ENCODE data around the gene FRY. TPM values are rescaled to one million over a fixed set of nuclear protein-coding genes. Genes with fewer than 3 reads are reported as not detected.

The FRY gene
- total RNA-seq, 4 donors from 2014 or later, result 21.1 to 89.7 (median 34.4) TPM

- ATAC-seq (ENCODE audit: low FRiP score) (no peak), DNase-seq (ENCODE audit: low spot score) (no peak)
- TF ChIP-seq, protein P1, sequence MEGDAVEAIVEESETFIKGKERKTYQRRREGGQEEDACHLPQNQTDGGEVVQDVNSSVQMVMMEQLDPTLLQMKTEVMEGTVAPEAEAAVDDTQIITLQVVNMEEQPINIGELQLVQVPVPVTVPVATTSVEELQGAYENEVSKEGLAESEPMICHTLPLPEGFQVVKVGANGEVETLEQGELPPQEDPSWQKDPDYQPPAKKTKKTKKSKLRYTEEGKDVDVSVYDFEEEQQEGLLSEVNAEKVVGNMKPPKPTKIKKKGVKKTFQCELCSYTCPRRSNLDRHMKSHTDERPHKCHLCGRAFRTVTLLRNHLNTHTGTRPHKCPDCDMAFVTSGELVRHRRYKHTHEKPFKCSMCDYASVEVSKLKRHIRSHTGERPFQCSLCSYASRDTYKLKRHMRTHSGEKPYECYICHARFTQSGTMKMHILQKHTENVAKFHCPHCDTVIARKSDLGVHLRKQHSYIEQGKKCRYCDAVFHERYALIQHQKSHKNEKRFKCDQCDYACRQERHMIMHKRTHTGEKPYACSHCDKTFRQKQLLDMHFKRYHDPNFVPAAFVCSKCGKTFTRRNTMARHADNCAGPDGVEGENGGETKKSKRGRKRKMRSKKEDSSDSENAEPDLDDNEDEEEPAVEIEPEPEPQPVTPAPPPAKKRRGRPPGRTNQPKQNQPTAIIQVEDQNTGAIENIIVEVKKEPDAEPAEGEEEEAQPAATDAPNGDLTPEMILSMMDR (IDR thresholded peaks at IDR 0.05), result no peak
Measured at GRCh38 chr13:32060401-32060878, 28.9 kb downstream of the FRY start.

DNA sequence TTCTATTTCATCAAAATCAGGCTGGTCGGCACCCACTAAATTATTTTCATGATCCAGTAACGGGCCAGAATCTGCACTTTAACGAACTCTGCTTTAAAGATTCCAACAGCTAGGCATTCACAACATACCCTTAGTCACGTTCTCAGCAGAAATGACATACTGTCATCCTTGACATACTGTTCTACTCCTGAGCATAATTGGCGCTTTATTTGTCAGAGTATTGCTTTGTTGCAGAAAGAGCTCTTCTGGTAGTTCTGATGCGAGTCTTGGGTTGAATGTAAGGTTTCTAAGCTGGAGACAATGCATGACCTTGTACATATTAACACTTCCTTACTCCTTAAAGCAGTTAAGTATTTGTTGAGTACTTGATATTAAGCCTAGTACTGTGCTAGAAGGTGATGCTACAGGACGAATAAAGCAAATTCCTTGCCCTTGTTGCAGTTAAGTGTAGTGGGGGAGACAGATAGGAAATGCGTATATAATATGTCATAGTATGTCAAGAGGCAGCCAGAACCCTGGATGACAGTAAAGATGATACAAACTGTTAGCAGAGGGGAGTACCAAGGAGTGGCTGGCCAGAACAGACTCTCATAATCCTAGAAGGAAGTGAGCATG is 32.2 kb downstream of the FRY start:
- DNase-seq (ENCODE audit: low spot score), result no peak
- TF ChIP-seq, protein P1 (IDR thresholded peaks at IDR 0.05), result no peak
- no peak for ATAC-seq (ENCODE audit: low FRiP score)

GRCh38 chr13:32067149-32067961 is 35.8 kb downstream of the FRY start:
- TF ChIP-seq, protein P1 (IDR thresholded peaks at IDR 0.05), result no peak
- ATAC-seq (ENCODE audit: low FRiP score), result no peak

GRCh38 chr13:32068255-32068654 is 36.7 kb downstream of the FRY start:
- TF ChIP-seq, protein P1 (IDR thresholded peaks at IDR 0.05), result no peak
- no peak for ATAC-seq (ENCODE audit: low FRiP score)
- DNase-seq (ENCODE audit: low spot score), result no peak

More at GRCh38 chr13:32067149-32067961, 35.8 kb downstream of the FRY start:
- no peak for DNase-seq (ENCODE audit: low spot score)

DNA sequence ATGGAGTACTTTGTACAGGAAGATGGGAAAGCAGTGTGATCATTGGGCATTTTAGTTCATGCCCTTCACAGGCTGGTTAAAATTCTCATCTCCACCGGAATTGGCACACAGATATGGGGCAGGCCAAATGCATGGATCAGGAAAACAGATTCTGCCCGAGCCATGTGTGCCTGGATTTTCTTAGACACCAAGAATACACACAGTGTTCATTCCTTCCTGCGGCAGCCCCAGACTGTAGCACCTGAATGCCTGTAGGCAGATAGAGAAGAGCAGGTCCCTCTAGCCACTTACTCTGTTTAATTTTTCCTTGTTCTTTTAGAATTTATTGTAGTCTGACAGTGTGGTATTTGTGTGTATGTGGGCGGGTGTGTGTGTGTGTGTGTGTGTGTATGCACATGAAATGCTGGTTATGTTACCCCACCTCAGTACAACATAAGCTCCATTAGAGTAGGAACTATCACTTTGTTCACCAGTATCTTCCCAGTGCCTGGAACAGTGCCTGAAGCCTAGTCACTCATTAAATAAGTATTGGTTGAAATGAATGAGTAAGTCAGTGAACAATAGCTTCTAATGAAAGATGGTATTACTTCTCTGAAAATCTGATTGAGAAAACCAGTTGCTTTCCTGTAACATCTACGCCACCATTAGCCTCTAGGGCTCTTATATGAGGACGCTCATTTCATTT is 41.7 kb downstream of the FRY start:
- TF ChIP-seq, protein P1 (IDR thresholded peaks at IDR 0.05), result no peak

DNA sequence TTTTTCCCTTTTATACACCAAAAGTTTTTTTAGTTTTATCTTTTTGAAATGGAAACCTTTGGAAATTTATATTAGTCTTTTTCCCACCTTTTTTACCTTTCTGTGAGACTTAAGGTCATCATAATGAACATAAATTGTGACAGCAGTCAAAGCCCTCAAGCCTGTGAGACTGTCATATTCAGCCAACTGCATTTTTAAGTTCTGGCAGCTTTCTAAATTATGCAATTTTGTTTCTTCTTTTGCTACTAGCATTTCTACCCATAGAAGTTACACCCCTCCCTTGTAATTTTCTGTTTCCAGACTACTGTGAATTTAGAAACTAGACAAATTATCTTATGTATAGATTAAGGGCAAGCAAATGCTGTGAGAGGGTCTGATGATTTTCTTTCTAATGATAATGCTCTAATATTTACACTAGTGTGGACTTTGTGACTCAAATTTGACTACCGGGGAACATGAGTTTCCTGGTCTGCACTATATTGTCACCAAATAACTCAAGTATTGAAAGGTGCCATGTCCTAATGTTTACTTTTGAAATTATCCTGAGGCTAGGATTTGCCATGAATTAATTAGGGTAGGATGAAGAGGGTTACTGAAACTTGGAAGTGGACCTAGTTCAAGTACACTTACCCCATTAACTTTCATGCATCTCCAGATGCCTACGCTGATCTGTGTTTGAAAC is 43.7 kb downstream of the FRY start:
- no peak for ATAC-seq (ENCODE audit: low FRiP score)
- TF ChIP-seq, protein P1 (IDR thresholded peaks at IDR 0.05), result no peak
- no peak for DNase-seq (ENCODE audit: low spot score)

More for the DNA sequence above, 41.7 kb downstream of the FRY start:
- no peak for DNase-seq (ENCODE audit: low spot score)
- ATAC-seq (ENCODE audit: low FRiP score), result no peak

Measured in omental fat pad (tissue), 4 donors.